Endothelial cell of umbilical vein (primary cell): Measurements from ENCODE around the gene PHF2.

Experiments used
- CTCF ChIP-seq, 2 donors: IDR thresholded peaks; 1 replicate in 1 of 2; 2 replicates in 1 of 2; pipeline ENCODE4 v1.5.1; 2011; ENCODE audit warnings: low read length in 2 of 2, mild to moderate bottlenecking in 2 of 2, moderate library complexity in 2 of 2, control low read depth in 1 of 2, inconsistent platforms in 1 of 2, low read depth in 1 of 2; ENCODE audit not compliant: insufficient read depth in 1 of 2; ENCODE audit errors: extremely low read depth in 1 of 2
- EZH2 ChIP-seq: IDR thresholded peaks from 2 replicates; pipeline ENCODE4 v1.6.1; 2012; ENCODE audit warnings: borderline replicate concordance, low read depth, mild to moderate bottlenecking, moderate library complexity, low read length, inconsistent platforms; ENCODE audit not compliant: severe bottlenecking
- FOS ChIP-seq: IDR thresholded peaks from 2 replicates; pipeline ENCODE4 v1.6.1; 2011; ENCODE audit warnings: mild to moderate bottlenecking, low read length, moderate library complexity, borderline replicate concordance; ENCODE audit not compliant: insufficient read depth
- JUN ChIP-seq: IDR thresholded peaks from 2 replicates; pipeline ENCODE4 v1.6.1; 2011; ENCODE audit warnings: borderline replicate concordance, low read depth; ENCODE audit not compliant: insufficient read length, insufficient read depth
- MAX ChIP-seq: IDR thresholded peaks from 2 replicates; pipeline ENCODE4 v1.6.1; 2011; ENCODE audit not compliant: insufficient read depth, insufficient read length
- POLR2A ChIP-seq: IDR thresholded peaks from 2 replicates; pipeline ENCODE4 v1.6.1; 2012; ENCODE audit warnings: low read depth, mild to moderate bottlenecking, control low read depth, low read length
- POLR2AphosphoS5 ChIP-seq: IDR thresholded peaks from 2 replicates; pipeline ENCODE4 v1.6.1; 2012; ENCODE audit warnings: low read depth, mild to moderate bottlenecking, control low read depth, low read length, moderate library complexity; ENCODE audit not compliant: insufficient read depth

- TF ChIP-seq EZH2 (no peak), POLR2AphosphoS5 (no peak), CTCF (IDR thresholded peaks at IDR 0.05; ENCODE audit: extremely low read depth in 1 of 2, insufficient read depth in 1 of 2, low read depth in 1 of 2, low read length in 2 of 2) (no peak), POLR2A (no peak), JUN (no peak), MAX (no peak), FOS (no peak)
Measured at GRCh38 chr9:93592008-93592642, 15.7 kb downstream of the PHF2 start.
